Tibial artery (tissue), 4 donors: ENCODE results near the gene IL10RA.
A peak's percentile ranks its signal among the peaks of the same experiment; 100 is the strongest.
"Not testable (repeated sequence)": the region's sequence is repeated elsewhere in the genome, so short reads cannot be mapped to it uniquely, and the experiment has no call there.

Source experiments
- DNase-seq, 2 donors: peaks; one replicate each; pipeline ENCODE4 v3.0.0-alpha.2; 2019
- H3K27ac ChIP-seq, 2 donors: fragments of 200-600 bp; sonication (generic) in 1 of 2; 1 replicate in 1 of 2; 2 replicates in 1 of 2; pipeline ENCODE4 v1.5.1; 2018 to 2019; ENCODE audit warnings: mild to moderate bottlenecking in 1 of 2
- H3K27me3 ChIP-seq, 2 donors: fragments of 200-600 bp; sonication (generic) in 1 of 2; one replicate each; pipeline versions ENCODE4 v1.5.1 to v1.6.0; 2016 to 2019
- H3K36me3 ChIP-seq, 3 donors: fragments of 200-600 bp; sonication (generic) in 2 of 3; one replicate each; pipeline ENCODE4 v1.5.1; 2016 to 2019; ENCODE audit warnings: mild to moderate bottlenecking in 2 of 3
- H3K4me1 ChIP-seq, 4 donors: fragments of 200-600 bp; sonication (generic) in 2 of 4; 1 replicate in 3 of 4; 2 replicates in 1 of 4; pipeline ENCODE4 v1.5.1; 2016 to 2019
- H3K4me3 ChIP-seq, 2 donors: fragments of 200-600 bp; sonication (generic) in 1 of 2; 1 replicate in 1 of 2; 2 replicates in 1 of 2; pipeline ENCODE4 v1.5.1; 2018 to 2019; ENCODE audit warnings: mild to moderate bottlenecking in 2 of 2
- H3K9me3 ChIP-seq, 3 donors: fragments of 200-600 bp; sonication (generic) in 1 of 3; one replicate each; pipeline ENCODE4 v1.5.1; 2016 to 2019
- CTCF ChIP-seq, 2 experiments: fragments of 200-600 bp in 1 of 2; fragments of 450-650 bp in 1 of 2; IDR thresholded peaks; one replicate each; pipeline ENCODE4 v1.5.1; 2017 to 2019; ENCODE audit warnings: antibody characterized with exemption in 2 of 2, mild to moderate bottlenecking in 1 of 2, moderate library complexity in 1 of 2
- intact Hi-C: fragments of 100-400 bp; cut with DNase I; formaldehyde crosslinking; loops from one replicate; pipeline ENCODE4 v1.15.0; 2023; ENCODE audit warnings: low total_unique reads

IL10RA gene

GRCh38 chr11:117944554-117944953, 41.6 kb upstream of the IL10RA start:
- DNase-seq = no peak
- no peaks in the 10 kb centered on the region for H3K36me3 ChIP-seq
- no peak for TF ChIP-seq CTCF (IDR thresholded peaks at IDR 0.05)
- H3K4me1 ChIP-seq = no peaks in the 10 kb centered on the region
- no peaks in the 10 kb centered on the region for H3K9me3 ChIP-seq
- intact Hi-C loops = no loop called here
- no peak overlapping the region for H3K27ac ChIP-seq
- H3K27me3 ChIP-seq = peaks cover 0 to 19% of the 10 kb centered on the region in 2 donors
- H3K4me3 ChIP-seq = no peak overlapping the region

- Histone ChIP-seq H3K36me3 (no peaks in the 10 kb centered on the region), H3K27ac (no peak overlapping the region), H3K4me3 (no peak overlapping the region), H3K27me3 (peaks cover 0 to 19% of the 10 kb centered on the region in 2 donors), H3K4me1 (no peaks in the 10 kb centered on the region), H3K9me3 (no peaks in the 10 kb centered on the region)
- intact Hi-C loops = loop anchor here (5.0 kb wide), 1 partner anchor 103 kb away; no protein-coding TSS in a partner anchor
- DNase-seq = no peak
- no peak for TF ChIP-seq CTCF (IDR thresholded peaks at IDR 0.05)
Observed at GRCh38 chr11:117945047-117945810, 41.0 kb upstream of the IL10RA start.

- H3K36me3 ChIP-seq = no peaks in the 10 kb centered on the region
- H3K4me3 ChIP-seq = no peak overlapping the region
- no peaks in the 10 kb centered on the region for H3K4me1 ChIP-seq
- H3K9me3 ChIP-seq = no peaks in the 10 kb centered on the region
- peaks cover 0 to 15% of the 10 kb centered on the region in 2 donors for H3K27me3 ChIP-seq
- no peak for TF ChIP-seq CTCF (IDR thresholded peaks at IDR 0.05)
- DNase-seq = no peak
- intact Hi-C loops = loop anchor here (5.0 kb wide), 1 partner anchor 104 kb away; no protein-coding TSS in a partner anchor
- no peak overlapping the region for H3K27ac ChIP-seq
Observed at GRCh38 chr11:117946156-117946841, 39.9 kb upstream of the IL10RA start.

- Histone ChIP-seq H3K27me3 (peaks cover 0 to 17% of the 10 kb centered on the region in 2 donors), H3K4me1 (no peaks in the 10 kb centered on the region), H3K9me3 (no peaks in the 10 kb centered on the region), H3K4me3 (no peak overlapping the region), H3K27ac (no peak overlapping the region), H3K36me3 (no peaks in the 10 kb centered on the region)
- intact Hi-C loops = loop anchor here (5.0 kb wide), 1 partner anchor 105 kb away; no protein-coding TSS in a partner anchor
- DNase-seq = peak; percentile 80 to 88
- peak; percentile 81 to 92 for TF ChIP-seq CTCF (IDR thresholded peaks at IDR 0.05)
Observed at GRCh38 chr11:117946842-117947526, 39.2 kb upstream of the IL10RA start.

- H3K4me1 ChIP-seq, H3K36me3 ChIP-seq, H3K27ac ChIP-seq, DNase-seq, H3K9me3 ChIP-seq, H3K4me3 ChIP-seq: not testable (repeated sequence)
- intact Hi-C loops = loop anchor here (5.0 kb wide), 1 partner anchor 105 kb away; no protein-coding TSS in a partner anchor
- H3K27me3 ChIP-seq = peaks cover 0 to 17% of the 10 kb centered on the region in 2 donors
Observed at GRCh38 chr11:117947751-117948150, 38.4 kb upstream of the IL10RA start.

- not testable (repeated sequence) for H3K4me1 ChIP-seq, H3K9me3 ChIP-seq
- intact Hi-C loops = loop anchor here (5.0 kb wide), 1 partner anchor 106 kb away; no protein-coding TSS in a partner anchor
Observed at GRCh38 chr11:117948466-117948865, 37.7 kb upstream of the IL10RA start.

More at GRCh38 chr11:117948466-117948865, 37.7 kb upstream of the IL10RA start:
- H3K36me3 ChIP-seq, H3K4me3 ChIP-seq, DNase-seq, H3K27ac ChIP-seq: not testable (repeated sequence)
- peaks cover 0 to 17% of the 10 kb centered on the region in 2 donors for H3K27me3 ChIP-seq
